Sigmoid colon (tissue), 7 donors: ENCODE data around the gene DDA1. TPM values are rescaled to one million over a fixed set of nuclear protein-coding genes. Genes with fewer than 3 reads are reported as not detected.

Experiments used
- DNase-seq: peaks from one replicate; pipeline ENCODE4 v3.0.0-alpha.2; 2019
- H3K27ac ChIP-seq, 4 donors: fragments of 200-600 bp; sonication (generic); one replicate each; pipeline ENCODE4 v1.5.1; 2016 to 2019; ENCODE audit warnings: mild to moderate bottlenecking in 1 of 4
- H3K27me3 ChIP-seq, 3 donors: fragments of 200-600 bp; sonication (generic); one replicate each; pipeline ENCODE4 v1.5.1; 2019; ENCODE audit warnings: mild to moderate bottlenecking in 1 of 3
- H3K36me3 ChIP-seq, 4 donors: fragments of 200-600 bp; sonication (generic); one replicate each; pipeline ENCODE4 v1.5.1; 2016 to 2019
- H3K4me1 ChIP-seq, 4 donors: fragments of 200-600 bp; sonication (generic); one replicate each; pipeline ENCODE4 v1.5.1; 2017 to 2019
- H3K4me3 ChIP-seq, 4 donors: fragments of 200-600 bp; sonication (generic); one replicate each; pipeline ENCODE4 v1.5.1; 2017 to 2019; ENCODE audit warnings: mild to moderate bottlenecking in 2 of 4, moderate library complexity in 1 of 4
- H3K9me3 ChIP-seq, 4 donors: fragments of 200-600 bp in 3 of 4; sonication (generic) in 3 of 4; one replicate each; pipeline versions ENCODE4 v1.5.1 to v1.6.1; 2013 to 2019
- EP300 ChIP-seq, 4 donors: sonication (generic); formaldehyde crosslinking; IDR thresholded peaks; one replicate each; pipeline ENCODE4 v1.6.1; 2017; ENCODE audit warnings: antibody characterized with exemption in 4 of 4
- POLR2A ChIP-seq, 2 donors: fragments of 450-650 bp; IDR thresholded peaks; one replicate each; pipeline ENCODE4 v1.6.1; 2016; ENCODE audit warnings: antibody characterized with exemption in 2 of 2, mild to moderate bottlenecking in 2 of 2, moderate library complexity in 2 of 2
- POLR2AphosphoS5 ChIP-seq, 4 donors: sonication (generic); formaldehyde crosslinking; IDR thresholded peaks; one replicate each; pipeline ENCODE4 v1.6.1; 2017; ENCODE audit warnings: antibody characterized with exemption in 4 of 4
- WGBS, 2 donors: extraction: QIAGEN DNeasy Blood & Tissue Kit; methylation state at CpG; one replicate each; pipeline ENCODE4 v1.1.7; 2013; 5-methylcytosine and 5-hydroxymethylcytosine counted together
- intact Hi-C: fragments of 100-400 bp; cut with DNase I; formaldehyde crosslinking; loops from one replicate; pipeline ENCODE4 v1.15.1; 2023
- polyA plus RNA-seq, 3 donors: library from polyadenylated mRNA; stranded (reverse); fragments of 200-250 nt; gene quantifications; one replicate each; pipeline ENCODE4 v1.2.3, GENCODE V29; 2013
- total RNA-seq, 4 donors: library from RNA; depleted of rRNA; stranded (reverse); fragments of >200 nt; gene quantifications; one replicate each; pipeline ENCODE4 v1.1.0, GENCODE V29; 2016
- TF ChIP-seq, protein P1 (sequence below), 4 experiments: fragments of 450-650 bp in 3 of 4; fragments of 200-600 bp in 1 of 4; IDR thresholded peaks; one replicate each; pipeline ENCODE4 v1.5.1; 2016 to 2019; ENCODE audit warnings: antibody characterized with exemption in 4 of 4, mild to moderate bottlenecking in 3 of 4, moderate library complexity in 2 of 4
- donor health status: healthy with polysubstance abuse.
- donor health status: Bipolar disorder and iron deficiency.
- donor health status: healthy.

DDA1 gene
- total and polyA plus RNA-seq, 7 donors: 6.1 to 101 (median 10.3) TPM

DNA sequence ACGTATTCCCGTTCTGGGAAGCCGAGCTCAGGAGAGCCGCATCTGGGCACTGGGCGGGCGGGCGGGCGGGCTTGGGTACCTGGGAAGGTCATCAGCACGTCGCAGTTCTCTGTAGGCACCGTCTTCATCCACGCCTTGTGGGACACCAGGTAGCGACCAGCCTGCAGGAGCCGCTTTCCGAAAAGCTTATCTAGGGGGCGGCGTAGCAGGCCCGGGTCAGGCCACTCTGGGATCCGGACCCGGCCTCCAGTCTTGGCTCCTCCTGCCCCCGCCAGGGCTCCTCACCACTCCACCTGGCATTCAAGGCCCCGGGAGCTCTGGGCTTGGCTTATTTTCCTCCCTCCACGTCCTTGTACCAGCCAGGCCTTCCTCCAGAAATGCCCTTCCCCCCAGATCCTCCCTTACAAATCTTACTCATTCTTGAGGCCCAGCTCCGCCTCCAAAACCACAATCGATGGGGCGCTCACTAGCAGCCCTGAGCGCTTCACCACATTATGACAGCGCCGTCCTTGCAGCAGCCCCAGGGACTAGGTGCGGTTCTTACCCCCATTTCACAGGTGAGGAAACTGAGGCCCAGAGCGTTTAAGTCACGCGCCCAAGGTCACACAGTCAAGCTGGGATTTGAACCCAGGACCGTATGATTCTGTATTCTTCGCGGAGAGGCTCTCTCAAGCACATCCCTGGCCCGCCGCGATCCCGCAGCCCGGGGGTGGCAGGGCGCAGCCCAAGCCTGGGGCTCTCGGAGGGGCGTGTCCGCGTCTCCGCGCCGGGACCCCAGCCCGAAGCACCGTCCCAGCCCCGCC, 24.4 kb downstream of the DDA1 start:
- intact Hi-C loops: loop anchor here (2.0 kb wide), 1 partner anchor 29 kb away; the partner anchor contains the start of gene MRPL34
- Histone ChIP-seq H3K4me1 (peaks cover 0 to 52% (median 45%) of the 10 kb centered on the region in 4 donors), H3K36me3 (peaks cover 0 to 8% (median 0%) of the 10 kb centered on the region in 4 donors), H3K27ac (peak overlapping the region; percentile 66 to 76 (median 71)), H3K27me3 (peaks cover 3 to 40% (median 24%) of the 10 kb centered on the region in 3 donors), H3K9me3 (no peaks in the 10 kb centered on the region), H3K4me3 (peak overlapping the region; percentile 62 to 79 (median 69))
- TF ChIP-seq, protein P1, sequence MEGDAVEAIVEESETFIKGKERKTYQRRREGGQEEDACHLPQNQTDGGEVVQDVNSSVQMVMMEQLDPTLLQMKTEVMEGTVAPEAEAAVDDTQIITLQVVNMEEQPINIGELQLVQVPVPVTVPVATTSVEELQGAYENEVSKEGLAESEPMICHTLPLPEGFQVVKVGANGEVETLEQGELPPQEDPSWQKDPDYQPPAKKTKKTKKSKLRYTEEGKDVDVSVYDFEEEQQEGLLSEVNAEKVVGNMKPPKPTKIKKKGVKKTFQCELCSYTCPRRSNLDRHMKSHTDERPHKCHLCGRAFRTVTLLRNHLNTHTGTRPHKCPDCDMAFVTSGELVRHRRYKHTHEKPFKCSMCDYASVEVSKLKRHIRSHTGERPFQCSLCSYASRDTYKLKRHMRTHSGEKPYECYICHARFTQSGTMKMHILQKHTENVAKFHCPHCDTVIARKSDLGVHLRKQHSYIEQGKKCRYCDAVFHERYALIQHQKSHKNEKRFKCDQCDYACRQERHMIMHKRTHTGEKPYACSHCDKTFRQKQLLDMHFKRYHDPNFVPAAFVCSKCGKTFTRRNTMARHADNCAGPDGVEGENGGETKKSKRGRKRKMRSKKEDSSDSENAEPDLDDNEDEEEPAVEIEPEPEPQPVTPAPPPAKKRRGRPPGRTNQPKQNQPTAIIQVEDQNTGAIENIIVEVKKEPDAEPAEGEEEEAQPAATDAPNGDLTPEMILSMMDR (IDR thresholded peaks at IDR 0.05): no peak
- TF ChIP-seq POLR2AphosphoS5 (IDR thresholded peaks at IDR 0.05): no peak
- no peak for TF ChIP-seq POLR2A (IDR thresholded peaks at IDR 0.05)
- TF ChIP-seq EP300 (IDR thresholded peaks at IDR 0.05): no peak
- no peak for DNase-seq
- 41 to 44% methylated on average over 52 of the region's 52 CpGs for WGBS, 2 donors

DNA sequence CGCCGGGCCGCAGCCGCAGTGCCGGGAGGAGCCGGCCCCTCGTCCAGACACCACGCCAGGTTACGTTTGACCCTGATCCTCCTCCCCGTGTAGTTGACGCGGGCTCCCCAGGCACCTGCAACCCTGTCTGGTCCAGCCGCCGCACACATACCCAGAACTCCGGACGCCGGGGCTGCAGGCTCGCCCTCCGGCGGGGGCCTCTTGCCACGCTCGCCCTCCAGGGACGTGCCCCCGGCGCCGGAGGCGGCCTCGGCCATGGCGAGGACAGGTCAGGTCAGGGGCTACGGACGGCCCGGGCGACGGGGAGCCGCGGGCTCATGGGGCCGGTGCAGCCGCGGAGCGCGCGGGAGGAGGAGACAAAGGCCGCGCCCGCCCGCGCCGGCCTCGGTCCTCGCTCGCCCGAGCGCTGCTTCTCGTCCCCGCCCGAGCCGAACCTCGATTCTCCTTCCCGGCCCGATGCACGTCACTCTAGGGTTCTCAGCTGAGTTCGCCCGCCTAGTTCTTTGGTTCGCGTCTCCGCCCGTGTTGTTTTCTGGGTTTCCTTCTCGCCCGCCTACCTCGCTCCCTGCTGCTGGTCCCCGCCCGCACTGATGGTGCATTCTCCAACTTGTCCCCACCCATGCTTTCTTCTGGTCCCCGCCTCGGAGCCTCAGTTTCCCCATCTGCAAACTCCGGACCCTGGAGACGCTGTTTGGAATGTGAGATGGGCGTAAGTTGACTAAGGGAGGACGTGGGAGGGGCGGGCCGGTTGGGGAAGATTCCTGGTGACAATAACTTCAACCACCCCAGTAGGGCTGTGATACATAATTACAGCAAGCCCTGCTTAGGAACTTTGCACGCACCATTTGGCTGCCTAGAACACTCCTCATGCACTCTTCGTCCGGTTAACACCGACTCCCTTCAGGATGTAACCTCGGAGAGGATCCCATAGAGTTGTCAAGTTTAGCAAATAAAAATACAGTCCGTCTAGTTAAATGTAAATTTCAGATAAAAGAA, 25.3 kb downstream of the DDA1 start, which contains the start of gene ANO8:
TSS of gene ANO8 (minus strand) at position 442 of the 996 bp plus-strand sequence. CDS start at position 257, 185 bp downstream.
- intact Hi-C loops: loop anchor here (2.0 kb wide), 1 partner anchor 30 kb away; the partner anchor contains the start of gene MRPL34
- no peaks in the 10 kb centered on the region for H3K9me3 ChIP-seq
- peaks cover 0 to 31% (median 16%) of the 10 kb centered on the region in 3 donors for H3K27me3 ChIP-seq
- WGBS, 2 donors: 1 to 3% methylated on average over 86 of the region's 86 CpGs
- H3K36me3 ChIP-seq: peaks cover 0 to 8% (median 0%) of the 10 kb centered on the region in 4 donors
- TF ChIP-seq EP300 (IDR thresholded peaks at IDR 0.05) (no peak), POLR2AphosphoS5 (IDR thresholded peaks at IDR 0.05) (peak in 3 of 4 donors; percentile 27 to 77 (median 48)), POLR2A (IDR thresholded peaks at IDR 0.05) (no peak)
- TF ChIP-seq, protein P1 (IDR thresholded peaks at IDR 0.05): no peak
- peaks cover 0 to 45% (median 38%) of the 10 kb centered on the region in 4 donors for H3K4me1 ChIP-seq
- peak within 1 kb of the TSS; percentile 62 to 79 (median 69) for H3K4me3 ChIP-seq
- DNase-seq: peak; percentile 96
- peak within 1 kb of the TSS; percentile 66 to 76 (median 71) for H3K27ac ChIP-seq

DNA sequence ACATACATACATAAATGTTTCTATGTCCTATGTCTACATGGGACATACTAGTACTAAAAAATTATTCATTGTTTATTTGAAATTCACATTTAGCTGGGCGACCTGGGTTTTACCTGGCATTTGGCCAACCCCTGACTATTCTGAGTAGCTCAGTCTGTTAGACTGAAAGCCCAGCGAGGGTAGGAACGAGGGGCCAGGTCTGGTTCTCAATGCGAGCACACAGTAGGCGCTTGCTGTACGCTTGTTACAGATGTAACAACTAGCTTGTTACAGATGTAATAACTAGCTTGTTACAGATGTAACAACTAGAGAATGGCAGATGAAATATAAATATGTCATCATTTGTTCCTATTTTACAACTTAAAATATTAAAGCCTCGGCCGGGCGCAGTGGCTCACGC, 26.2 kb downstream of the DDA1 start:
- peak overlapping the region in 1 of 4 donors; percentile 73 for H3K4me3 ChIP-seq
- peaks cover 0 to 45% (median 38%) of the 10 kb centered on the region in 4 donors for H3K4me1 ChIP-seq
- intact Hi-C loops: loop anchor here (2.0 kb wide), 1 partner anchor 31 kb away; the partner anchor contains the start of gene MRPL34
- no peaks in the 10 kb centered on the region for H3K9me3 ChIP-seq
- H3K27me3 ChIP-seq: peaks cover 0 to 22% (median 8%) of the 10 kb centered on the region in 3 donors
- H3K36me3 ChIP-seq: peaks cover 0 to 5% (median 0%) of the 10 kb centered on the region in 4 donors
- no peak for TF ChIP-seq POLR2AphosphoS5 (IDR thresholded peaks at IDR 0.05)
- TF ChIP-seq, protein P1 (IDR thresholded peaks at IDR 0.05): no peak
- DNase-seq: no peak
- peak overlapping the region in 3 of 4 donors; percentile 70 to 96 (median 76) for H3K27ac ChIP-seq
- 46 to 68% methylated on average over 10 of the region's 10 CpGs for WGBS, 2 donors
